Motor neuron (in vitro differentiated cells): ENCODE measurements around the gene NR5A1. TPM values are rescaled to one million over a fixed set of nuclear protein-coding genes. Genes with fewer than 3 reads are reported as not detected.

Experiments
- ATAC-seq, 8 experiments: fragments of 200-7000 bp; cut with Tn5 transposase; replicated peaks in 6 of 8; 2 replicates each; pipeline ENCODE4 v1.8.0; 2021; ENCODE audit warnings: mild to moderate bottlenecking in 8 of 8, moderate library complexity in 8 of 8
- H3K27ac ChIP-seq, 2 donors: fragments of 250-450 bp; sonication (Bioruptor Pico); 2 replicates each; pipeline ENCODE4 v1.9.0; 2021; ENCODE audit warnings: antibody characterized with exemption in 2 of 2, mild to moderate bottlenecking in 2 of 2, moderate library complexity in 1 of 2
- H3K4me1 ChIP-seq, 2 donors: fragments of 250-450 bp; sonication (Bioruptor Pico); replicated peaks in 1 of 2; 2 replicates each; pipeline ENCODE4 v1.6.1; 2021; ENCODE audit warnings: antibody characterized with exemption in 2 of 2, mild to moderate bottlenecking in 2 of 2, moderate library complexity in 1 of 2
- H3K4me3 ChIP-seq, 5 donors: fragments of 250-450 bp; sonication (Bioruptor Pico); 2 replicates each; pipeline ENCODE4 v1.9.0; 2021; ENCODE audit warnings: antibody characterized with exemption in 5 of 5, mild to moderate bottlenecking in 5 of 5, moderate library complexity in 4 of 5
- WGBS, 10 experiments: fragments of 450-650 bp; shearing (Covaris generic); methylation state at CpG; one replicate each; pipeline ENCODE4 v1.0.0; 2022; 5-methylcytosine and 5-hydroxymethylcytosine counted together
- in situ Hi-C, 9 experiments: fragments of 400-800 bp; cut with MboI; loops; one replicate each; pipeline ENCODE4 v1.15.0; 2021; ENCODE audit warnings: low sequenced_read_pairs in 9 of 9, low pct_unique_long_range_greater_than_20kb in 2 of 9; ENCODE audit not compliant: unreplicated experiment in 9 of 9
- total RNA-seq, 8 experiments: library from RNA; unstranded; fragments of 300-600 nt; gene quantifications; 2 replicates each; pipeline versions ENCODE4 v1.2.3 to v1.2.4, GENCODE V29; 2022

The NR5A1 gene
- under 1 TPM in 6 of 8 experiments, not detected in 2; 0.05 to 0.62 (median 0.27) TPM for total RNA-seq

- 63 to 100% (median 95%) methylated on average over 1 to 6 of the region's 34 CpGs; no CpG with 5 or more reads in 4 of the 10 experiments for WGBS, 10 experiments
- H3K27ac ChIP-seq = no peak within 1 kb of the TSS
- H3K4me3 ChIP-seq = no peak within 1 kb of the TSS
- peak in 1 of 8 experiments; percentile 7 for ATAC-seq
- H3K4me1 ChIP-seq = peaks cover 7 to 18% of the 10 kb centered on the region in 2 donors
- in situ Hi-C loops = no loop called here
These were observed at the start of gene NR5A1 for GRCh38 chr9:124506931-124507879. Gene NR5A1, minus strand, starts transcription at chr9:124507399. Its CDS starts 4,004 bp downstream, at chr9:124503395.

- WGBS, 10 experiments = 58 to 100% (median 86%) methylated on average over 1 to 3 of the region's 3 CpGs; no CpG with 5 or more reads in 1 of the 10 experiments
- in situ Hi-C loops = loop anchor here in 1 of 9 experiments (10.0 kb wide), 1 partner anchor 60 kb away; no protein-coding TSS in a partner anchor
- Histone ChIP-seq H3K4me1 (peaks cover 0 to 2% of the 10 kb centered on the region in 2 donors), H3K27ac (no peak overlapping the region), H3K4me3 (no peak overlapping the region)
- ATAC-seq = no peak
These were observed 47.8 kb upstream of the NR5A1 start for GRCh38 chr9:124555043-124555442.

- Histone ChIP-seq H3K4me3 (no peak overlapping the region), H3K27ac (no peak overlapping the region), H3K4me1 (peaks cover 0 to 2% of the 10 kb centered on the region in 2 donors)
- in situ Hi-C loops = loop anchor here in 1 of 9 experiments (10.0 kb wide), 1 partner anchor 61 kb away; no protein-coding TSS in a partner anchor
- 35 to 100% (median 91%) methylated on average over 1 to 3 of the region's 3 CpGs; no CpG with 5 or more reads in 1 of the 10 experiments for WGBS, 10 experiments
- ATAC-seq = peak in 1 of 8 experiments; percentile 49
These were observed 46.5 kb upstream of the NR5A1 start for GRCh38 chr9:124553738-124554137.

GRCh38 chr9:124552273-124552605 lies 45.0 kb upstream of the NR5A1 start:
- WGBS, 10 experiments = 89 to 100% (median 100%) methylated on average over 2 of the region's 2 CpGs; no CpG with 5 or more reads in 5 of the 10 experiments
- H3K4me3 ChIP-seq = no peak overlapping the region
- H3K4me1 ChIP-seq = peaks cover 0 to 2% of the 10 kb centered on the region in 2 donors
- peak in 5 of 8 experiments; percentile 26 to 56 (median 34) for ATAC-seq
- in situ Hi-C loops = loop anchor here in 1 of 9 experiments (10.0 kb wide), 1 partner anchor 63 kb away; no protein-coding TSS in a partner anchor
- H3K27ac ChIP-seq = no peak overlapping the region

GRCh38 chr9:124551472-124552272 lies 44.5 kb upstream of the NR5A1 start:
- no peak overlapping the region for H3K4me3 ChIP-seq
- in situ Hi-C loops = loop anchor here in 1 of 9 experiments (10.0 kb wide), 1 partner anchor 63 kb away; no protein-coding TSS in a partner anchor
- H3K4me1 ChIP-seq = peaks cover 0 to 2% of the 10 kb centered on the region in 2 donors
- H3K27ac ChIP-seq = no peak overlapping the region
- 0 to 21% (median 17%) methylated on average over 1 to 4 of the region's 4 CpGs; no CpG with 5 or more reads in 5 of the 10 experiments for WGBS, 10 experiments
- peak; percentile 92 to 98 (median 95) for ATAC-seq

- ATAC-seq = no peak
- 50 to 100% (median 93%) methylated on average over 1 to 2 of the region's 2 CpGs; no CpG with 5 or more reads in 1 of the 10 experiments for WGBS, 10 experiments
- in situ Hi-C loops = loop anchor here in 1 of 9 experiments (10.0 kb wide), 1 partner anchor 65 kb away; no protein-coding TSS in a partner anchor
- Histone ChIP-seq H3K4me3 (no peak overlapping the region), H3K4me1 (peaks cover 0 to 2% of the 10 kb centered on the region in 2 donors), H3K27ac (no peak overlapping the region)
These were observed 42.9 kb upstream of the NR5A1 start for GRCh38 chr9:124550072-124550471.

- no peak overlapping the region for H3K4me3 ChIP-seq
- WGBS, 10 experiments = 0 to 100% (median 94%) methylated on average over 1 of the region's 1 CpG; no CpG with 5 or more reads in 2 of the 10 experiments
- peaks cover 0 to 2% of the 10 kb centered on the region in 2 donors for H3K4me1 ChIP-seq
- in situ Hi-C loops = loop anchor here in 4 of 9 experiments (25.0 kb wide), 3 partner anchors 112 to 1012 kb away; partner anchors contain the start of gene PSMB7 (in 3 of the 4)
- no peak for ATAC-seq
- no peak overlapping the region for H3K27ac ChIP-seq
These were observed 41.8 kb upstream of the NR5A1 start for GRCh38 chr9:124549016-124549415.

GRCh38 chr9:124544535-124544934 lies 37.3 kb upstream of the NR5A1 start:
- Histone ChIP-seq H3K4me1 (no peaks in the 10 kb centered on the region), H3K4me3 (no peak overlapping the region), H3K27ac (no peak overlapping the region)
- no peak for ATAC-seq
- 63 to 100% (median 100%) methylated on average over 1 to 2 of the region's 2 CpGs; no CpG with 5 or more reads in 1 of the 10 experiments for WGBS, 10 experiments
- in situ Hi-C loops = loop anchor here in 4 of 9 experiments (25.0 kb wide), 3 partner anchors 107 to 1007 kb away; partner anchors contain the start of gene PSMB7 (in 3 of the 4)

GRCh38 chr9:124541824-124542223 lies 34.6 kb upstream of the NR5A1 start:
- no peak overlapping the region for H3K27ac ChIP-seq
- no peak for ATAC-seq
- H3K4me3 ChIP-seq = no peak overlapping the region
- in situ Hi-C loops = loop anchor here in 4 of 9 experiments (25.0 kb wide), 3 partner anchors 105 to 1005 kb away; partner anchors contain the start of gene PSMB7 (in 3 of the 4)
- no peaks in the 10 kb centered on the region for H3K4me1 ChIP-seq

- ATAC-seq = no peak
- H3K4me3 ChIP-seq = no peak overlapping the region
- WGBS, 10 experiments = 63 to 100% (median 86%) methylated on average over 1 to 7 of the region's 8 CpGs; no CpG with 5 or more reads in 4 of the 10 experiments
- H3K4me1 ChIP-seq = peaks cover 0 to 4% of the 10 kb centered on the region in 2 donors
- in situ Hi-C loops = loop anchor here in 6 of 9 experiments (10.0 to 25.0 kb wide), 5 partner anchors 101 to 1001 kb away; partner anchors contain the start of gene PSMB7 (in 4 of the 6)
- no peak overlapping the region for H3K27ac ChIP-seq
These were observed 30.7 kb upstream of the NR5A1 start for GRCh38 chr9:124537926-124538325.

GRCh38 chr9:124535846-124536245 lies 28.6 kb upstream of the NR5A1 start:
- in situ Hi-C loops = loop anchor here in 6 of 9 experiments (10.0 to 25.0 kb wide), 5 partner anchors 99 to 999 kb away; partner anchors contain the start of gene PSMB7 (in 4 of the 6)
- WGBS, 10 experiments = 61 to 100% (median 90%) methylated on average over 1 to 5 of the region's 10 CpGs; no CpG with 5 or more reads in 3 of the 10 experiments
- Histone ChIP-seq H3K4me3 (no peak overlapping the region), H3K27ac (no peak overlapping the region), H3K4me1 (peaks cover 0 to 4% of the 10 kb centered on the region in 2 donors)
- ATAC-seq = no peak

GRCh38 chr9:124532897-124533296 lies 25.7 kb upstream of the NR5A1 start:
- 45 to 100% (median 100%) methylated on average over 1 to 2 of the region's 2 CpGs; no CpG with 5 or more reads in 3 of the 10 experiments for WGBS, 10 experiments
- in situ Hi-C loops = loop anchor here in 6 of 9 experiments (10.0 to 25.0 kb wide), 5 partner anchors 96 to 996 kb away; partner anchors contain the start of gene PSMB7 (in 4 of the 6)
- ATAC-seq = no peak

More at GRCh38 chr9:124532897-124533296, 25.7 kb upstream of the NR5A1 start:
- no peak overlapping the region for H3K4me3 ChIP-seq
- no peak overlapping the region for H3K27ac ChIP-seq
- H3K4me1 ChIP-seq = peaks cover 0 to 4% of the 10 kb centered on the region in 2 donors
